ENCODE data around the gene NTNG1. TPM values are rescaled to one million over a fixed set of nuclear protein-coding genes. Genes with fewer than 3 reads are reported as not detected.

NTNG1 gene
- total RNA-seq, 1 donor from 2014 or later: 9.6 TPM

GRCh38 chr1:107512836-107513235 is 372.0 kb downstream of the NTNG1 start:
- Histone ChIP-seq H3K27me3 (ENCODE audit: low read depth) (no peaks in the 10 kb centered on the region), H3K4me1 (no peaks in the 10 kb centered on the region), H3K4me3 (no peak overlapping the region), H3K36me3 (no peaks in the 10 kb centered on the region), H3K27ac (no peak overlapping the region), H3K9me3 (no peaks in the 10 kb centered on the region)
- no peak for TF ChIP-seq CTCF (IDR thresholded peaks at IDR 0.05)
- intact Hi-C loops (cut with DNase I): no loop called here
- ATAC-seq (no peak), DNase-seq (no peak)

- H3K36me3 ChIP-seq: no peaks in the 10 kb centered on the region
- no peak for TF ChIP-seq CTCF (IDR thresholded peaks at IDR 0.05)
- no peaks in the 10 kb centered on the region for H3K27me3 ChIP-seq (ENCODE audit: low read depth)
- no peak for ATAC-seq
- H3K4me1 ChIP-seq: no peaks in the 10 kb centered on the region
- DNase-seq: no peak
- no peaks in the 10 kb centered on the region for H3K9me3 ChIP-seq
- intact Hi-C loops (cut with DNase I): no loop called here
- no peak overlapping the region for H3K27ac ChIP-seq
- H3K4me3 ChIP-seq: no peak overlapping the region
Observed at GRCh38 chr1:107514841-107515240, 374.0 kb downstream of the NTNG1 start.

GRCh38 chr1:107515702-107516101 is 374.9 kb downstream of the NTNG1 start:
- DNase-seq (no peak), ATAC-seq (no peak)
- no peak for TF ChIP-seq CTCF (IDR thresholded peaks at IDR 0.05)
- Histone ChIP-seq H3K27ac (no peak overlapping the region), H3K4me3 (no peak overlapping the region), H3K4me1 (no peaks in the 10 kb centered on the region), H3K9me3 (no peaks in the 10 kb centered on the region), H3K27me3 (ENCODE audit: low read depth) (no peaks in the 10 kb centered on the region), H3K36me3 (no peaks in the 10 kb centered on the region)
- intact Hi-C loops (cut with DNase I): no loop called here

GRCh38 chr1:107523061-107523460 is 382.2 kb downstream of the NTNG1 start:
- Histone ChIP-seq H3K4me3 (no peak overlapping the region), H3K4me1 (no peaks in the 10 kb centered on the region), H3K27ac (no peak overlapping the region), H3K36me3 (no peaks in the 10 kb centered on the region), H3K9me3 (no peaks in the 10 kb centered on the region), H3K27me3 (ENCODE audit: low read depth) (no peaks in the 10 kb centered on the region)
- DNase-seq: no peak
- no peak for ATAC-seq
- no peak for TF ChIP-seq CTCF (IDR thresholded peaks at IDR 0.05)
- intact Hi-C loops (cut with DNase I): no loop called here

GRCh38 chr1:107523736-107524135 is 382.9 kb downstream of the NTNG1 start:
- ATAC-seq (no peak), DNase-seq (no peak)
- H3K4me1 ChIP-seq: no peaks in the 10 kb centered on the region
- H3K27me3 ChIP-seq (ENCODE audit: low read depth): no peaks in the 10 kb centered on the region
- TF ChIP-seq CTCF (IDR thresholded peaks at IDR 0.05): no peak
- no peaks in the 10 kb centered on the region for H3K9me3 ChIP-seq
- no peak overlapping the region for H3K4me3 ChIP-seq
- no peaks in the 10 kb centered on the region for H3K36me3 ChIP-seq
- intact Hi-C loops (cut with DNase I): no loop called here
- no peak overlapping the region for H3K27ac ChIP-seq

GRCh38 chr1:107524301-107524700 is 383.5 kb downstream of the NTNG1 start:
- H3K27ac ChIP-seq: no peak overlapping the region
- intact Hi-C loops (cut with DNase I): no loop called here

More at GRCh38 chr1:107524301-107524700, 383.5 kb downstream of the NTNG1 start:
- DNase-seq (no peak), ATAC-seq (no peak)
- H3K9me3 ChIP-seq: no peaks in the 10 kb centered on the region
- no peak for TF ChIP-seq CTCF (IDR thresholded peaks at IDR 0.05)
- no peak overlapping the region for H3K4me3 ChIP-seq
- no peaks in the 10 kb centered on the region for H3K27me3 ChIP-seq (ENCODE audit: low read depth)
- no peaks in the 10 kb centered on the region for H3K36me3 ChIP-seq
- H3K4me1 ChIP-seq: no peaks in the 10 kb centered on the region
